K562 (cell line): Measurements from ENCODE around the gene USP31. TPM values are rescaled to one million over a fixed set of nuclear protein-coding genes. Genes with fewer than 3 reads are reported as not detected.

Experiments
- ATAC-seq: fragments of 200-7000 bp; cut with Tn5 transposase; 3 replicates; pipeline ENCODE4 v1.9.1; 2020; ENCODE audit warnings: moderate library complexity
- BruUV-seq: library from RNA; stranded (reverse); fragments of 400-500 nt; replicated peaks from 2 replicates; lab custom pipeline; 2021; lab: Mats Ljungman, UMichigan
- CTCF ChIA-PET: fragments of 300-600 bp; formaldehyde crosslinking; extraction: SDS; loops from one replicate; lab custom pipeline; 2021; ENCODE audit warnings: low intra/inter-chr PET ratio; lab: Yijun Ruan, JAX
- POLR2A ChIA-PET: fragments of 300-600, 350-650 bp; sonication (Branson Sonifier 250); formaldehyde crosslinking; extraction: SDS; loops from one replicate; lab custom pipeline; 2021; ENCODE audit warnings: antibody characterized with exemption, inconsistent platforms; lab: Yijun Ruan, JAX
- DNase-seq, 4 experiments: peaks; one replicate each; pipeline versions ENCODE4 v3.0.0 to v3.0.0-alpha.2; 2011 to 2018; ENCODE audit warnings: low spot score in 3 of 4, mixed read lengths in 3 of 4; ENCODE audit errors: extremely low read depth in 1 of 4
- FAIRE-seq: peaks from 2 replicates; lab custom pipeline; 2011; peaks lifted over from hg19 to GRCh38; lab: Jason Lieb, UNC
- H2AFZ ChIP-seq: 2 replicates; pipeline ENCODE4 v1.6.0; 2011; ENCODE audit warnings: low read depth, low read length, control low read depth, inconsistent platforms
- H3K27ac ChIP-seq: fragments of 200-600 bp; 3 replicates; pipeline ENCODE4 v1.8.0; 2011; ENCODE audit warnings: low read depth, mild to moderate bottlenecking, control low read depth, inconsistent platforms, low read length, moderate library complexity, mixed read lengths; ENCODE audit errors: extremely low read depth
- H3K27me3 ChIP-seq, 2 experiments: fragments of 300-600 bp in 1 of 2; 2 replicates in 1 of 2; 3 replicates in 1 of 2; pipeline versions ENCODE4 v1.6.0 to v1.8.0; 2011; ENCODE audit warnings: inconsistent platforms in 2 of 2, low read length in 2 of 2, mild to moderate bottlenecking in 1 of 2, mixed read lengths in 1 of 2, moderate library complexity in 1 of 2; ENCODE audit not compliant: control insufficient read depth in 2 of 2, insufficient read depth in 2 of 2
- H3K36me3 ChIP-seq: fragments of 300-600 bp; 3 replicates; pipeline ENCODE4 v1.8.0; 2011; ENCODE audit warnings: mild to moderate bottlenecking, low read length, inconsistent platforms; ENCODE audit not compliant: control insufficient read depth, insufficient read depth
- H3K4me1 ChIP-seq, 2 experiments: fragments of 200-600 bp in 1 of 2; replicated peaks in 1 of 2; 2 replicates in 1 of 2; 3 replicates in 1 of 2; pipeline versions ENCODE4 v1.5.1 to v1.8.0; 2011; ENCODE audit warnings: inconsistent platforms in 2 of 2, low read length in 2 of 2, mild to moderate bottlenecking in 1 of 2, mixed read lengths in 1 of 2, moderate library complexity in 1 of 2; ENCODE audit not compliant: control insufficient read depth in 2 of 2, insufficient read depth in 2 of 2
- H3K4me2 ChIP-seq: 2 replicates; pipeline ENCODE4 v1.6.1; 2011; ENCODE audit warnings: low read length, control low read depth, inconsistent platforms, mixed read lengths; ENCODE audit not compliant: insufficient read depth
- H3K4me3 ChIP-seq: fragments of 200-600 bp; sonication (generic), shearing (Covaris generic); 2 replicates; pipeline ENCODE4 v1.5.1; 2016; ENCODE audit warnings: control low read depth, inconsistent platforms
- H3K79me2 ChIP-seq: fragments of 200-600 bp; 3 replicates; pipeline ENCODE4 v1.8.0; 2011; ENCODE audit warnings: low read length, inconsistent platforms; ENCODE audit not compliant: control insufficient read depth, insufficient read depth
- H3K9ac ChIP-seq, 2 experiments: 2 replicates each; pipeline versions ENCODE4 v1.6.0 to v1.6.1; 2011; ENCODE audit warnings: low read depth in 2 of 2, low read length in 2 of 2, control low read depth in 1 of 2, inconsistent platforms in 1 of 2, mild to moderate bottlenecking in 1 of 2, mixed read lengths in 1 of 2; ENCODE audit not compliant: insufficient read depth in 1 of 2
- H3K9me1 ChIP-seq: one replicate; pipeline ENCODE4 v1.6.0; 2011; ENCODE audit warnings: inconsistent platforms, mild to moderate bottlenecking, low read length, moderate library complexity; ENCODE audit not compliant: control insufficient read depth, insufficient read depth
- H3K9me3 ChIP-seq: replicated peaks from 2 replicates; pipeline ENCODE4 v1.5.1; 2011; ENCODE audit warnings: low read depth, low read length, inconsistent platforms; ENCODE audit not compliant: control insufficient read depth, insufficient read depth
- H4K20me1 ChIP-seq: replicated peaks from 2 replicates; pipeline ENCODE4 v1.6.1; 2011; ENCODE audit warnings: low read length, inconsistent platforms, mixed read lengths; ENCODE audit not compliant: control insufficient read depth, insufficient read depth
- ETV5 ChIP-seq: sonication (generic); formaldehyde crosslinking; IDR thresholded peaks from 2 replicates; pipeline ENCODE4 v1.4.0; 2020; ENCODE audit warnings: low read depth, mild to moderate bottlenecking, missing genetic modification reagents
- GABPA ChIP-seq: fragments of 200-800 bp; sonication (Bioruptor generic); conservative IDR thresholded peaks from 2 replicates; pipeline ENCODE4 v1.6.1; 2016; ENCODE audit warnings: low read depth, missing genetic modification characterization, missing compliant biosample characterization
- GTF2F1 ChIP-seq: IDR thresholded peaks from 2 replicates; pipeline ENCODE4 v1.6.1; 2011; ENCODE audit warnings: low read depth, low read length, improper control_type of control experiment
- MAZ ChIP-seq, 2 experiments: fragments of 450-650 bp in 1 of 2; sonication (generic) in 1 of 2; formaldehyde crosslinking; IDR thresholded peaks in 1 of 2; conservative IDR thresholded peaks in 1 of 2; 2 replicates each; pipeline versions ENCODE4 v1.4.0 to v1.5.0; 2020; ENCODE audit warnings: mild to moderate bottlenecking in 1 of 2, missing genetic modification reagents in 1 of 2
- NEUROD1 ChIP-seq: fragments of 150-350 bp; IDR thresholded peaks from 2 replicates; pipeline ENCODE4 v1.6.1; 2014; ENCODE audit warnings: borderline replicate concordance, low read length, low read depth; ENCODE audit not compliant: partially characterized antibody
- NFRKB ChIP-seq: fragments of 450-650 bp; IDR thresholded peaks from 2 replicates; pipeline ENCODE4 v1.6.1; 2016; ENCODE audit warnings: low read depth
- NR4A1 ChIP-seq, 2 experiments: fragments of 250-450 bp in 1 of 2; fragments of 450-650 bp in 1 of 2; sonication (Bioruptor Pico) in 1 of 2; IDR thresholded peaks; 2 replicates each; pipeline versions ENCODE4 v1.4.0 to v1.6.1; 2016 to 2020; ENCODE audit warnings: mild to moderate bottlenecking in 2 of 2, missing compliant biosample characterization in 1 of 2, missing genetic modification characterization in 1 of 2, moderate library complexity in 1 of 2
- SRSF3 ChIP-seq: fragments of 200-400 bp; formaldehyde crosslinking; IDR thresholded peaks from 2 replicates; pipeline ENCODE4 v1.6.1; 2016; ENCODE audit warnings: mild to moderate bottlenecking, low read length, moderate library complexity; ENCODE audit not compliant: insufficient read depth
- TAF7 ChIP-seq: fragments of 450-650 bp; IDR thresholded peaks from 2 replicates; pipeline ENCODE4 v1.6.1; 2016; ENCODE audit warnings: missing genetic modification characterization, missing compliant biosample characterization
- TEAD2 ChIP-seq: fragments of 450-650 bp; IDR thresholded peaks from 2 replicates; pipeline ENCODE4 v1.6.1; 2016; ENCODE audit warnings: missing genetic modification characterization, control low read depth, missing compliant biosample characterization
- ZNF133 ChIP-seq: fragments of 250-450 bp; sonication (Bioruptor Pico); IDR thresholded peaks from 2 replicates; pipeline ENCODE4 v1.4.0; 2020; ENCODE audit warnings: mild to moderate bottlenecking
- ZNF184 ChIP-seq: sonication (generic); formaldehyde crosslinking; IDR thresholded peaks from 2 replicates; pipeline ENCODE4 v1.5.0; 2020; ENCODE audit warnings: missing genetic modification reagents
- ZNF551 ChIP-seq: fragments of 250-450 bp; sonication (Bioruptor Pico); IDR thresholded peaks from 2 replicates; pipeline ENCODE4 v1.5.0; 2021; ENCODE audit warnings: mild to moderate bottlenecking, moderate library complexity
- ZSCAN29 ChIP-seq: fragments of 450-650 bp; IDR thresholded peaks from 2 replicates; pipeline ENCODE4 v1.6.1; 2017
- WGBS: fragments of 100-300 bp; shearing (Covaris generic); methylation state at CpG from one replicate; pipeline ENCODE4 v1.1.6; 2016; ENCODE audit warnings: low coverage, mixed read lengths; ENCODE audit not compliant: insufficient coverage; ENCODE audit errors: missing lambda C conversion rate; 5-methylcytosine and 5-hydroxymethylcytosine counted together
- in situ Hi-C: fragments of 300-500 bp; cut with MboI; formaldehyde crosslinking; loops from 4 replicates; pipeline ENCODE4 v1.15.0; 2018; ENCODE audit warnings: inconsistent platforms, mixed read lengths
- intact Hi-C: fragments of 100-400 bp; cut with micrococcal nuclease; formaldehyde crosslinking; loops from 2 replicates; pipeline ENCODE4 v1.14.2; 2022
- polyA plus RNA-seq, 8 experiments: library from polyadenylated mRNA; depleted of rRNA in 4 of 8; stranded (reverse) in 5 of 8; unstranded in 3 of 8; fragments of >200 nt; fragmentation: Nextera tagmentation in 2 of 8; fragmentation: Illumina TruSeq in 1 of 8; extraction: Ambion mirVana in 2 of 8; extraction: Trizol in 1 of 8; gene quantifications; 2 replicates each; pipeline versions ENCODE4 v1.2.1 to v1.2.3, GENCODE V29; 2011 to 2014; ENCODE audit warnings: inconsistent platforms in 1 of 8, missing spikeins in 1 of 8
- total RNA-seq, 7 experiments: library from RNA; depleted of rRNA in 6 of 7; stranded (reverse); fragments of >200 nt in 6 of 7; fragmentation: Illumina TruSeq in 2 of 7; extraction: Trizol in 2 of 7; gene quantifications; 2 replicates each; pipeline versions ENCODE4 v1.2.1 to v1.2.3, GENCODE V29; 2011 to 2021; ENCODE audit warnings: low replicate concordance in 1 of 7
- TF ChIP-seq, protein P1 (sequence below): sonication (generic); formaldehyde crosslinking; IDR thresholded peaks from 2 replicates; pipeline ENCODE4 v1.8.1; 2023; ENCODE audit warnings: mild to moderate bottlenecking, missing genetic modification reagents
- TF ChIP-seq, protein P2 (sequence below): fragments of 450-650 bp; IDR thresholded peaks from 2 replicates; pipeline ENCODE4 v1.6.1; 2017; ENCODE audit warnings: antibody characterized with exemption
- TF ChIP-seq, protein P3 (sequence below), 3 experiments: fragments of 200-800 bp in 1 of 3; sonication (Bioruptor generic) in 1 of 3; sonication (generic) in 1 of 3; formaldehyde crosslinking in 1 of 3; IDR thresholded peaks; 2 replicates each; pipeline versions ENCODE4 v1.6.1 to v1.8.0; 2016 to 2022; ENCODE audit warnings: mild to moderate bottlenecking in 2 of 3, missing compliant biosample characterization in 2 of 3, missing genetic modification characterization in 2 of 3, missing genetic modification reagents in 1 of 3

The USP31 gene
- total and polyA plus RNA-seq, 9 of the 15 experiments (the other 6 are each of a cell fraction or from before 2014, with no cell fraction given): 0.56 to 4.9 (median 2.9) TPM

DNA sequence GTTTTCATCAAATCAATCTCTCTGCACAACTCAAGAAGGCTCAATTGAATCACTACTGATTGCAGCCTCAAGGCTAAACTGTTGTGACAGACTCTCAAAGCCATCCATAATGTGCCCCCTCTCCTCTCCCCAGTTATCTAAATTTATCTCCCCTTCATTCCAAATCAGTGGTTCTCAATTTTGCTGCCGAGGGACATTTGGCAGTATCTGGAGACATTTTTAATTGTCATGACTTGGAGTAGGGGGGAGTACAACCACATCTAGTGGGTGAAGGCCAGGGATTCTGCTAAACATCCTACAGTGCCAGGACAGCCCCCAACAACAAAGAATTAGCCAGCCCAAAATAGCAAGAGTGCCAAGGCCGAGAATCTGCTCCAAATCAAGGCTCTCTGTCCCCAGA lies 9.1 kb downstream of the USP31 start:
- ChIA-PET POLR2A (no interaction called here), CTCF (no interaction called here)
- DNase-seq (no peak), ATAC-seq (no peak), FAIRE-seq (no peak)
- Histone ChIP-seq H3K4me1 (peaks cover 0 to 11% of the 10 kb centered on the region in 2 experiments; a peak in 3 of 5 replicates), H3K36me3 (no peaks in the 10 kb centered on the region; the same call in 2 of the 3 replicates), H3K27ac (no peak overlapping the region), H3K4me2 (no peak overlapping the region), H3K9me1 (no peaks in the 10 kb centered on the region), H3K79me2 (peaks cover 26% of the 10 kb centered on the region), H3K27me3 (no peaks in the 10 kb centered on the region), H3K9me3 (no peaks in the 10 kb centered on the region), H4K20me1 (peaks cover 16% of the 10 kb centered on the region), H3K9ac (no peak overlapping the region), H3K4me3 (no peak overlapping the region), H2AFZ (no peak overlapping the region)
- in situ Hi-C loops: no loop called here
- BruUV-seq: no TSS peak
- TF ChIP-seq ZNF184 (no peak), GABPA (tag) (no peak), TEAD2 (tag) (no peak), MAZ (CRISPR knock-in tag; conservative IDR thresholded peaks at IDR 0.05 in 1 of 2, IDR thresholded peaks at IDR 0.05 in 1 of 2) (no peak), ZNF133 (no peak), NR4A1 (CRISPR knock-in tag; IDR thresholded peaks at IDR 0.05) (no peak), NR4A1 (tag; IDR thresholded peaks at IDR 0.05) (no peak), ZNF551 (CRISPR knock-in tag) (no peak), NFRKB (no peak), TAF7 (no peak), GTF2F1 (no peak), ETV5 (CRISPR knock-in tag) (no peak), SRSF3 (no peak), ZSCAN29 (no peak), NEUROD1 (no peak)
- TF ChIP-seq, protein P1, sequence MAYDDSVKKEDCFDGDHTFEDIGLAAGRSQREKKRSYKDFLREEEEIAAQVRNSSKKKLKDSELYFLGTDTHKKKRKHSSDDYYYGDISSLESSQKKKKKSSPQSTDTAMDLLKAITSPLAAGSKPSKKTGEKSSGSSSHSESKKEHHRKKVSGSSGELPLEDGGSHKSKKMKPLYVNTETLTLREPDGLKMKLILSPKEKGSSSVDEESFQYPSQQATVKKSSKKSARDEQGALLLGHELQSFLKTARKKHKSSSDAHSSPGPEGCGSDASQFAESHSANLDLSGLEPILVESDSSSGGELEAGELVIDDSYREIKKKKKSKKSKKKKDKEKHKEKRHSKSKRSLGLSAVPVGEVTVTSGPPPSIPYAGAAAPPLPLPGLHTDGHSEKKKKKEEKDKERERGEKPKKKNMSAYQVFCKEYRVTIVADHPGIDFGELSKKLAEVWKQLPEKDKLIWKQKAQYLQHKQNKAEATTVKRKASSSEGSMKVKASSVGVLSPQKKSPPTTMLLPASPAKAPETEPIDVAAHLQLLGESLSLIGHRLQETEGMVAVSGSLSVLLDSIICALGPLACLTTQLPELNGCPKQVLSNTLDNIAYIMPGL (CRISPR knock-in tag): no peak
- TF ChIP-seq, protein P2, sequence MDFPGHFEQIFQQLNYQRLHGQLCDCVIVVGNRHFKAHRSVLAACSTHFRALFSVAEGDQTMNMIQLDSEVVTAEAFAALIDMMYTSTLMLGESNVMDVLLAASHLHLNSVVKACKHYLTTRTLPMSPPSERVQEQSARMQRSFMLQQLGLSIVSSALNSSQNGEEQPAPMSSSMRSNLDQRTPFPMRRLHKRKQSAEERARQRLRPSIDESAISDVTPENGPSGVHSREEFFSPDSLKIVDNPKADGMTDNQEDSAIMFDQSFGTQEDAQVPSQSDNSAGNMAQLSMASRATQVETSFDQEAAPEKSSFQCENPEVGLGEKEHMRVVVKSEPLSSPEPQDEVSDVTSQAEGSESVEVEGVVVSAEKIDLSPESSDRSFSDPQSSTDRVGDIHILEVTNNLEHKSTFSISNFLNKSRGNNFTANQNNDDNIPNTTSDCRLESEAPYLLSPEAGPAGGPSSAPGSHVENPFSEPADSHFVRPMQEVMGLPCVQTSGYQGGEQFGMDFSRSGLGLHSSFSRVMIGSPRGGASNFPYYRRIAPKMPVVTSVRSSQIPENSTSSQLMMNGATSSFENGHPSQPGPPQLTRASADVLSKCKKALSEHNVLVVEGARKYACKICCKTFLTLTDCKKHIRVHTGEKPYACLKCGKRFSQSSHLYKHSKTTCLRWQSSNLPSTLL: no peak
- TF ChIP-seq, protein P3, sequence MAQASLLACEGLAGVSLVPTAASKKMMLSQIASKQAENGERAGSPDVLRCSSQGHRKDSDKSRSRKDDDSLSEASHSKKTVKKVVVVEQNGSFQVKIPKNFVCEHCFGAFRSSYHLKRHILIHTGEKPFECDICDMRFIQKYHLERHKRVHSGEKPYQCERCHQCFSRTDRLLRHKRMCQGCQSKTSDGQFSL (CRISPR knock-in tag; IDR thresholded peaks at IDR 0.05): no peak
- TF ChIP-seq, protein P3 (tag; IDR thresholded peaks at IDR 0.05): no peak
- intact Hi-C loops: no loop called here
- WGBS: 44% methylated on average over 2 of the region's 2 CpGs
